Calu3 (cell line): ENCODE data around the gene TMEM184A. TPM values are rescaled to one million over a fixed set of nuclear protein-coding genes. Genes with fewer than 3 reads are reported as not detected.
"Not testable (repeated sequence)": the region's sequence is repeated elsewhere in the genome, so short reads cannot be mapped to it uniquely, and the experiment has no call there.

ENCODE experiments used
- BruUV-seq: library from RNA; stranded (reverse); fragments of 400-500 nt; replicated peaks from 2 replicates; lab custom pipeline; 2021; lab: Mats Ljungman, UMichigan
- CTCF ChIA-PET: fragments of 300-600 bp; sonication (Branson Sonifier 250); formaldehyde crosslinking; loops from one replicate; lab custom pipeline; 2022; ENCODE audit warnings: antibody characterized with exemption; lab: Charles Lee
- DNase-seq: peaks from one replicate; pipeline ENCODE4 v3.0.0; 2022
- H3K27ac Mint-ChIP-seq: one replicate; pipeline ENCODE4 v1.8.0; 2022; ENCODE audit warnings: mixed read lengths; ENCODE audit not compliant: unreplicated experiment
- H3K27me3 Mint-ChIP-seq: one replicate; pipeline ENCODE4 v1.8.0; 2022; ENCODE audit warnings: mixed read lengths; ENCODE audit not compliant: unreplicated experiment
- H3K36me3 Mint-ChIP-seq: one replicate; pipeline ENCODE4 v1.8.0; 2022; ENCODE audit warnings: mild to moderate bottlenecking, moderate library complexity, mixed read lengths; ENCODE audit not compliant: insufficient read depth, unreplicated experiment
- H3K4me1 Mint-ChIP-seq: one replicate; pipeline ENCODE4 v1.8.0; 2022; ENCODE audit warnings: mild to moderate bottlenecking, low read depth, mixed read lengths; ENCODE audit not compliant: unreplicated experiment
- H3K4me3 Mint-ChIP-seq: one replicate; pipeline ENCODE4 v1.8.0; 2022; ENCODE audit warnings: mild to moderate bottlenecking, low read depth, moderate library complexity, mixed read lengths; ENCODE audit not compliant: unreplicated experiment
- H3K9me3 Mint-ChIP-seq: one replicate; pipeline ENCODE4 v1.8.0; 2022; ENCODE audit warnings: low read depth, mixed read lengths; ENCODE audit not compliant: unreplicated experiment
- CTCF ChIP-seq: fragments of 200-600 bp; IDR thresholded peaks from one replicate; pipeline ENCODE4 v1.8.0; 2022; ENCODE audit warnings: antibody characterized with exemption; ENCODE audit not compliant: unreplicated experiment
- intact Hi-C: fragments of 100-400 bp; cut with micrococcal nuclease; formaldehyde crosslinking; loops from one replicate; pipeline ENCODE4 v1.10.0; 2022; ENCODE audit not compliant: unreplicated experiment
- total RNA-seq: library from RNA; stranded (reverse); gene quantifications from 2 replicates; pipeline ENCODE4 v1.2.3, GENCODE V29; 2022

Gene TMEM184A
- total RNA-seq, 1 experiment from 2014 or later: 61.9 TPM

DNA sequence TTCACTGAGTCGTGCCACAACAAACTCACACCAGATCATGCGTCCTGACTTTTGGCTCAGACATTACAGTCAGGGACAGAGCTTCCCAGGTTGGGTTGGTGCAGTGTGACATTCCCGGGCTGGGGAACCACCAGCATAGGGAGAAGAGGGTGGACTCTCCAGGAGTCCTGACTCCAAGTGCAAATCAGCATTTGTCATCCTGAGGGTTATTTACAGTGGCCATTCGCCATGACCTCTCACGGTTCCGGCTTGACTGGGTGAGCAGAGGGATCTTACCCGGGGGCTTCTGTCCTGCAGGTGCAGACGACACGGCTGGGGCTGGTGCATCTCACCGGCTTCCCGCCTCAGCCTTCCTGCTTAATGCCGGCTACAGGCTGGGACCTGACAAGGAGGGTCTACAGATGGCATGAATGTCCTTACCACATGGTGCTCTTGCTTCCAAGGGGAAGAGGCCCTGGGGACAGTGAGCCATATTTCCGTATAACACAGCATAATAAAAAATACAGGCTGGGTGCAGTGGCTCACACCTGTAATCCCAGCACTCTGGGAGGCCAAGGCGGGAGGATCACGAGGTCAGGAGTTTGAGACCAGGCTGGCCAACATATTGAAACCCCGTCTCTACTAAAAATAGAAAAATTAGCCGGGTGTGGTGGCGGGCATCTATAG, 39.3 kb downstream of the TMEM184A start:
- Mint-ChIP-seq H3K9me3 (no peaks in the 10 kb centered on the region), H3K27ac (no peak overlapping the region), H3K4me3 (no peak overlapping the region), H3K36me3 (peaks cover 33% of the 10 kb centered on the region), H3K4me1 (peaks cover 40% of the 10 kb centered on the region), H3K27me3 (no peaks in the 10 kb centered on the region)
- CTCF ChIA-PET: no interaction called here
- intact Hi-C loops: no loop called here
- no TSS peak for BruUV-seq
- no peak for DNase-seq
- TF ChIP-seq CTCF: no peak

GRCh38 chr7:1515509-1515967, 40.5 kb downstream of the TMEM184A start:
- H3K27me3 Mint-ChIP-seq, H3K9me3 Mint-ChIP-seq, H3K4me3 Mint-ChIP-seq, intact Hi-C loops, H3K27ac Mint-ChIP-seq, BruUV-seq, DNase-seq: not testable (repeated sequence)
- H3K4me1 Mint-ChIP-seq: peaks cover 28% of the 10 kb centered on the region
- peaks cover 24% of the 10 kb centered on the region for H3K36me3 Mint-ChIP-seq
- CTCF ChIA-PET: interaction anchor here (1.0 kb wide), 1 partner anchor 8 kb away, joined by 4 read pairs; no protein-coding TSS in a partner anchor

DNA sequence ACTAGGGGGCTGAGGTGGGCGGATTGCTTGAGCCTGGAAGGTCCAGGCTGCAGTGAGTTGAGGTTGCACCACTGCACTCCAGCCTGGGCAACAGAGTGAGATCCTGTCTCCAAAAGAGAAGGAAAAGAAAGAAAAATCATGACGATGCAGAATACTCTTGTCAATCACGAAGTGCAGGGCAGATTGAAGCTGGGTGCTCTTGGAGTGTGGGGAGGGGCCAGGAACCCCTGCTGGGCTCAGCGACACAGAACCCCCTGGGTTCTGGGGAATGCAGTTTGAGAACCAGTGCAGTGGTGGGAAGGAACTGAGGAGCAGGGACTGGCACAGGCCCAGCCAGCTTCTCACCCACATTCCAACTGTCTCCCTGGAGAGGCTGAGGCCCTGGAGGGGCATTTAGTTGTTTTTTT, 41.0 kb downstream of the TMEM184A start:
- H3K27me3 Mint-ChIP-seq: no peaks in the 10 kb centered on the region
- BruUV-seq: no TSS peak
- no peak for TF ChIP-seq CTCF
- no peaks in the 10 kb centered on the region for H3K9me3 Mint-ChIP-seq
- H3K4me3 Mint-ChIP-seq: no peak overlapping the region
- peaks cover 19% of the 10 kb centered on the region for H3K36me3 Mint-ChIP-seq
- intact Hi-C loops: no loop called here
- H3K4me1 Mint-ChIP-seq: peaks cover 23% of the 10 kb centered on the region
- CTCF ChIA-PET: interaction anchor here (1.0 to 1.7 kb wide), 2 partner anchors 8 to 41 kb away, joined by 4 to 6 read pairs; partner anchors contain the start of gene TMEM184A
- no peak overlapping the region for H3K27ac Mint-ChIP-seq
- no peak for DNase-seq

DNA sequence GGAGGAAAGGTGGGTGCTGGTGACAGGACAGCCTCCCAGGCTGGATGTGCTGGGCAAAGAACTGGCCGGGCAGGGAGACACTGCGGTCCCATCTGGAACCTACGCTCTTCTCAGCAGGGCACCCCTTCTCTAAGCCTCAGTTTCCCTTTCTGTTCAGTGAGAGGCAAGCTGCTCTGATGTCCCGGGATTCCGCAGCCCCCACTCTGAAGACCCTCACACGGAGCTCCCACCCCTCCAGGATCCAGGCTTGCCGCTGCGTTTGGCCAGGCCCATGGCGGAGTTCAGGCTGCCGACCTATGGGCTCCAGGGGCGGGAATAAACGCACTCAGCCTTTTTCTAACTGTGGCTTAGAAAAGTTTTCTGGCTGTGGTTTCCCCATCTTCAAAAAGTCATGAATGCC, 41.6 kb downstream of the TMEM184A start:
- no peak overlapping the region for H3K27ac Mint-ChIP-seq
- H3K9me3 Mint-ChIP-seq: no peaks in the 10 kb centered on the region
- CTCF ChIA-PET: interaction anchor here (1.7 kb wide), 1 partner anchor 41 kb away, joined by 6 read pairs; the partner anchor contains the start of gene TMEM184A
- H3K36me3 Mint-ChIP-seq: peaks cover 19% of the 10 kb centered on the region
- intact Hi-C loops: no loop called here
- no peak for TF ChIP-seq CTCF
- H3K4me3 Mint-ChIP-seq: no peak overlapping the region
- H3K27me3 Mint-ChIP-seq: no peaks in the 10 kb centered on the region
- no TSS peak for BruUV-seq
- no peak for DNase-seq
- H3K4me1 Mint-ChIP-seq: peaks cover 20% of the 10 kb centered on the region

DNA sequence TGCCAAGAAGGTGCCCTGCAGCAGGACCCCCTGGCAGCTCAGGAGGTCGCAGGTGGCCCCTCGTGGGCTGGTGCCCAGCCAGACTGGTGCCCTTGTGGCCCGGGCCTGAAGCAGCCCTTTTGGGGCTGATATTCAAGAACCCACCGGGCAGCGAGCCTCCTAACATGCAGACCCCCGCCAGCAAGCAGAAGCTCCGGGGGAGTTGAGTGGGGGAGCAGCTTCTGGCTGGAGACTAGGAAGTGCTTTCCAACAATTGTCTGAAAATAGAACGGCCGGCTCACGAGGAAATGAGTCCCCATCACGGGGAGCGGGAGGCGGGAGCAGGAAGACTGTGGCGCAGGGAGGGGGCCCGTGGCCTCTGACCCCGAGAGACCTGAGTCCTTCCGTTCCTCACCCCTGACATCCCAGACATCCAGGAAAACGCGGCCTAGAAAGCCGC, 42.3 kb downstream of the TMEM184A start:
- H3K4me1 Mint-ChIP-seq: peaks cover 20% of the 10 kb centered on the region
- CTCF ChIA-PET: interaction anchor here (0.6 to 1.7 kb wide), 2 partner anchors 42 to 708 kb away, joined by 3 to 6 read pairs; partner anchors contain the start of gene TMEM184A
- BruUV-seq: no TSS peak
- H3K4me3 Mint-ChIP-seq: no peak overlapping the region
- H3K27me3 Mint-ChIP-seq: no peaks in the 10 kb centered on the region
- TF ChIP-seq CTCF: no peak
- no peaks in the 10 kb centered on the region for H3K9me3 Mint-ChIP-seq
- peaks cover 19% of the 10 kb centered on the region for H3K36me3 Mint-ChIP-seq
- intact Hi-C loops: no loop called here
- H3K27ac Mint-ChIP-seq: no peak overlapping the region
- no peak for DNase-seq
